Breast epithelium (tissue), 3 donors: ENCODE measurements around the gene MRPL43.

Experiments
- CTCF ChIP-seq, 3 donors: fragments of 450-650 bp; IDR thresholded peaks; one replicate each; pipeline ENCODE4 v1.5.1; 2016 to 2017; ENCODE audit warnings: antibody characterized with exemption in 3 of 3, mild to moderate bottlenecking in 3 of 3, moderate library complexity in 3 of 3
- POLR2AphosphoS5 ChIP-seq, 3 donors: sonication (generic); formaldehyde crosslinking; IDR thresholded peaks; one replicate each; pipeline ENCODE4 v1.6.1; 2017; ENCODE audit warnings: antibody characterized with exemption in 3 of 3

GRCh38 chr10:100998183-100998990, 11.1 kb upstream of the MRPL43 start:
- no peak for TF ChIP-seq POLR2AphosphoS5 (IDR thresholded peaks at IDR 0.05)
- no peak for TF ChIP-seq CTCF (IDR thresholded peaks at IDR 0.05)
